Heart left ventricle (tissue), 13 donors: ENCODE data around the gene TRIM16.
"Not testable (repeated sequence)": the region's sequence is repeated elsewhere in the genome, so short reads cannot be mapped to it uniquely, and the experiment has no call there.

Experiments
- CTCF ChIP-seq, 12 donors: fragments of 200-600 bp; sonication (generic) in 4 of 12; IDR thresholded peaks; one replicate each; pipeline versions ENCODE4 v1.5.0 to v1.8.0; 2018 to 2022; ENCODE audit warnings: antibody characterized with exemption in 12 of 12, mild to moderate bottlenecking in 5 of 12
- POLR2A ChIP-seq, 2 donors: fragments of 450-650 bp; IDR thresholded peaks; one replicate each; pipeline ENCODE4 v1.6.1; 2017; ENCODE audit warnings: antibody characterized with exemption in 2 of 2, mild to moderate bottlenecking in 2 of 2, moderate library complexity in 2 of 2
- donor health status: ischemic (EF 13 %, LVEDD 7.1; RV severe dilation, severe dysfunction).
- donor health status: DM: no; HTN: yes; CAD: no.
- donor health status: DM: no; HTN: no; CAD: no.
- donor health status: ischemic (EF 25% LVEDD 6.9; RV normal size, moderate dysfunction).
- donor health status: ischemic (EF 25% LVEDD 5.7; RV mildly dilated, moderate dysfunction).
- donor health status: ischemic (EF 35%, LVEDD 5.7; RV mildly dilated, moderate dysfunction).
- donor health status: nonischemic (EF 11% LVEDD 7.7; RV severe dilation, severe dysfunction).
- donor health status: DM: yes; HTN: yes; CAD: no.
- donor health status: PGD.
- donor health status: ischemic (EF 29% LVEDD 5.4; RV normal size, mild dysfunction).
- donor health status: nonischemic (EF 23%, LVEDD 6.1; RV moderate dilation, normal function).

DNA sequence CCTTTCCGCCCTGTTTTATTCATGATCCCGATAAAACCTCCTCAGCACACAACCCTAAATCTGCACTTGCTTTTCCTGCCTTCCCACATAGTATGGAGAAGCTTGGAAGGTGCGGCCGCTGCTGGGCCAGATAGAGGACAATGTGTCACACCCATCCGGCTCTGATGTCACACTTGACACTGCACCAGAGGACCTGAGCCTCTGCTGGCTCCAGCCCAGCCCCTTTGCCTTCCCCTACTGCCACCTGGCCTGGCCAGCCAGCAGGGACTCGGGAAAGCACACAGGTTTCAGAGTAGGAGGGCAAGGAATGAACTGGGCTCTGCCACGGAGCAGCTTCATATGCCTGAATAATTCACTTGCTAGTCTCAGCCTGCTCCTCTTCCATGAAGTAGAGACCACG lies 62.0 kb downstream of the TRIM16 start:
- not testable (repeated sequence) for TF ChIP-seq CTCF, POLR2A (IDR thresholded peaks at IDR 0.05)
